Activated gamma-delta T cell treated with Interleukin-2 at 50 U/mL for 16 hours (primary cell): ENCODE results near the gene MLYCD.

Source experiments
- DNase-seq: peaks from one replicate; pipeline ENCODE4 v3.0.0-alpha.2; 2020

MLYCD gene

GRCh38 chr16:83899978-83900377 is 1.1 kb downstream of the MLYCD start:
- no peak for DNase-seq

DNA sequence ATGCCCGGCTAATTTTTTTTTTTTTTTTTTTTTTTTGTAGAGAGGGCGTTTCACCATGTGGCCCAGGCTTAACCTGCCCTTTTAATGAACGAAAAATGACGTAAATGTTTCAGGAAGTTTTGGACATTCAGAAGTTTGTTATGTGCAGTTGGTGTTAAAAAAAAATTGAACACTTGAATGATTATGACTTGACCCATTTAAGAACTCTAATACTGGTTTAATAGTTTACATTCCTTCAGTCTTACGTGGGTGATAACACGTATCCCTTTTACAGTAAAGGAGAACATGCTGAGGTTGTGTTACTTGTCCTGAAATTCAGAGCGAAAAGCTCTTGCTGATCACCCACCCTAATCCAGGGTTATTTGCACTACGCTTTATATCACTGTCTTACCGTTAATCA is 1.7 kb downstream of the MLYCD start:
- no peak for DNase-seq

DNA sequence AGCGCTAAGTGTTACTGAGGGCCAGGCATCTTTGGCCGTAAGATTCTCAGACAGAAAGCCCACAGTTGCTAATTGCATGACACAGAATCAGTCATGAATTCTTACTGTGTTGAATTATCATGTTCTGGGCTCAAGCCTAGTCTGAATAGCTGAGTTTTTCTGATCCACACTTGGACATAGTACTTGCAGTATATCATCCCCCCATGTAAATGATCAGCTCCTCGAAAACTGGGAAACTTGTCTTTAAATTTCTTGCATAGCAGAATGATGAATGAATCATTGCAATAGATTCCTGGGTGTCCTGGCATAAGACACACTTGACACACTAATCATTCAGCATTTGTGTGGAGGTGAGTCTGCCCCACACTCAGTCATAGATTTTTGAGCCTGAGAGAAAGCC is 2.2 kb downstream of the MLYCD start:
- no peak for DNase-seq

DNA sequence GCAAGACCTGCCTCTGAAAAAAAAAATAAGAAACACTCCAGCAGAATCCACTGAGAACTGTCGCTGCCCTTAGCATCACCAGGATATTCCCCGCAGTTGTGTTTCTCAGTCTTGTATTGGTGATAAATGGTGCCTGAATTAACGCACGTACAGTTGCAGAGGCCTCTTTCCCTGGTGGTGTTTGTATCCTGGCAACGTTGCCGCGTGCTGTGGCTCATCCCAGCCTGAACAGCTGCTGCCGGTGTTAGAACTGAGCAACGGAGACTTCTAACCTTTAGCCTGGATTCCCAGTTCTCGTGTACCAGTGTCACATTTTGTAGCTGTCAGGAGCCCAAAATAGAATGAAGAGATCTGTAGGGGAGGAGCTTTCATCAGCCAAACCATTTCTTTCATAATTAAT is 4.8 kb downstream of the MLYCD start:
- DNase-seq: no peak

DNA sequence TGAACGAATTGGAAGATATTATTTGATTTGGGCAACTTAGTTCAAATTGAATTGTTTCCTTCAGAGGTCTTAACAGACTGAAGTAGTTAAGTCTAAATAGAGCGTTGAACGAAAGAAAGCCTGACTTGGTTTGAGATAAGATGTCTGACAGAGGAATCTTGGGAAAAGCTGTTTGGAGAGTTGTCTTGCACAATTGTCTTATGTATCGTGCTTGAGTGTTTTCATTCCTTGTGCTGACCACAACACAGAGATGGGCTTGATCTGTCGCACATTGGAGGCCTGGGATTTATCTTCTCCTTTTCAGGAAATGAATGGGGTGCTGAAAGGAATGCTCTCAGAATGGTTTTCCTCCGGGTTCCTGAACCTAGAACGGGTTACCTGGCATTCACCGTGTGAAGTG is 7.8 kb downstream of the MLYCD start:
- no peak for DNase-seq

DNA sequence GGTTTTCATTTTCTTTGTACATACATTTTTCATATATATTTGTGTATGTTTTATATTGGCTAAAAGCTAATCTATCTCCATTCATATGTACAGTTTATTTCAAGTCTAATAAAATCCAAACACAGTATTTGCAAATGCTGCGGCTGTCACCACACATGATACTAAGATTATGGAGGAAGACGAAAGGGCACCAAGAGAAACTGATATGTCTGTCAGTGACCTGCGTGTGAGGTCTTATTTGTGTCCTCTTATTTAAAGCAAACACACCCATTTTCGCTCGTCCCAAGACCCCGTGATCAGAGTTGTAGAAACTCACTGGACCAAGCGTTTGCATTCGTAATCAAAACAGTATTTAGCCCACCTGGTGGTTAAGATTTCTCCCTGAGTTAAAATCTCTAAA is 8.2 kb downstream of the MLYCD start:
- DNase-seq: no peak

DNA sequence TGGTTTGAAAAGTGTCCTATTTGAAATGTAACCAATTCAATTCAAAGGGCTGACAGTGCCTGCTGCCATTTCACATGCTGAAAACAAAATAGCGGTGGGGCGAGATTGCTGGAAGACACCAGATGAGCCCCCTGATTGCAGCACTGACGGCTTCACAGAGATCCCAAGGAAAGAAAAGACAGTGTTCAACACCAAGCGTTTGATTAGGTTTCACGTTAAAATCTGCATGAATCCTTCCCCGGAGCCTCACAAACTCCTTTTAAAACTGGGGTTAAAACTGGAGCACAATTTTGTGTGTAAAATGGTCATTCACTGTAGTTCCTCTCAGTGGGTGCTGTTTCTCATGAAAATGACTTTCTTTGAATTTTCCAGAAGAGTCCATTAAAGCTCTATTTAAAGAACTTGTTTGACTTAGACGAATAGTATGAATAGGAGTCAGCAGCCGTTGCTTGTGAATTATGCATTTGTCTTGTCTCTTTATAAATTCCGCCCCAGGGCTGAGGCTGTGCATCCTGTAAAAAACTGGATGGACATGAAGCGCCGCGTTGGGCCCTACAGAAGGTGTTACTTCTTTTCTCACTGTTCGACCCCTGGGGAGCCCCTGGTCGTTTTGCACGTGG is 8.8 kb downstream of the MLYCD start:
- no peak for DNase-seq

DNA sequence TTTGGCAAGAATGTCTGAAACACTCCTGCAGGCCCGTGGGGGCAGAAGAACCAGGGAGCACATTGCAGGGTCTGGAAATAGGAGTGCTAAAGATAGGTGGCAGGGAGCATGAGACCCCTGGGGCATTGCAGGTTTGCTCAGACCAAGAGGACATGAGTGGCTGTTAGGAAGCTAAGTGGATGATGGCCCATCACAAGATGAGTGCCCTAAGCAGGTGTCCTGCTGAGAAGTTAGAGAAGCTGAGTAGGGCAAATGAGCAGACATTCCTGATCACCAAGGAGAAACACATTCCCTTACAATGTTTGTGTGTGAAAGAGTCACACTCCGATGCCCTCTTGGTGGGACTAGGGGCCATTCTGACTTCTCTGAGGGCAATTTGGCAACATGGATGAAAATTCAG is 9.9 kb downstream of the MLYCD start:
- no peak for DNase-seq

DNA sequence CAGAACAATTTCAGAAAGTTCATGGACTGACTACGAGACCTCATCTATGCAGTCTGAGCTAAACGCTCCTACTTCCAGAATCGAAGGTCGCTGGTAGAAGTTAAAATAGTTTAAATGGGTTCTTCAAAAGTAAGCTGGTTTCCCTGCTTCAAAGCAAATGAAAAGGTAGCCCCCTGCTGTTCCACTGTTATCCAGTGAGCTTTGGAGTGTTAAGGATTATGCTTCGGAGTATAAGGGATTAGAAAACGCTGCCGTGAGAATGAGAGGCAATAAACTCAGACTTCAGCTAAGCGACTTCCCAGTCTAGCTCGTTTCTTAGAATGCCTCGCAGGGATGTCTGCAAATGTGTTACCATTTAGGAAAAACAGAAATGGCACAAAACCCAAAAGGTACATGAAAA is 12.4 kb downstream of the MLYCD start:
- no peak for DNase-seq

GRCh38 chr16:83912519-83913244 is 13.8 kb downstream of the MLYCD start:
- DNase-seq: no peak

GRCh38 chr16:83913245-83913633 is 14.3 kb downstream of the MLYCD start:
- DNase-seq: no peak

GRCh38 chr16:83914091-83914710 is 15.3 kb downstream of the MLYCD start:
- no peak for DNase-seq

- DNase-seq: no peak
Observed at GRCh38 chr16:83915081-83915480, 16.2 kb downstream of the MLYCD start.

GRCh38 chr16:83915491-83915890 is 16.6 kb downstream of the MLYCD start:
- DNase-seq: no peak

DNA sequence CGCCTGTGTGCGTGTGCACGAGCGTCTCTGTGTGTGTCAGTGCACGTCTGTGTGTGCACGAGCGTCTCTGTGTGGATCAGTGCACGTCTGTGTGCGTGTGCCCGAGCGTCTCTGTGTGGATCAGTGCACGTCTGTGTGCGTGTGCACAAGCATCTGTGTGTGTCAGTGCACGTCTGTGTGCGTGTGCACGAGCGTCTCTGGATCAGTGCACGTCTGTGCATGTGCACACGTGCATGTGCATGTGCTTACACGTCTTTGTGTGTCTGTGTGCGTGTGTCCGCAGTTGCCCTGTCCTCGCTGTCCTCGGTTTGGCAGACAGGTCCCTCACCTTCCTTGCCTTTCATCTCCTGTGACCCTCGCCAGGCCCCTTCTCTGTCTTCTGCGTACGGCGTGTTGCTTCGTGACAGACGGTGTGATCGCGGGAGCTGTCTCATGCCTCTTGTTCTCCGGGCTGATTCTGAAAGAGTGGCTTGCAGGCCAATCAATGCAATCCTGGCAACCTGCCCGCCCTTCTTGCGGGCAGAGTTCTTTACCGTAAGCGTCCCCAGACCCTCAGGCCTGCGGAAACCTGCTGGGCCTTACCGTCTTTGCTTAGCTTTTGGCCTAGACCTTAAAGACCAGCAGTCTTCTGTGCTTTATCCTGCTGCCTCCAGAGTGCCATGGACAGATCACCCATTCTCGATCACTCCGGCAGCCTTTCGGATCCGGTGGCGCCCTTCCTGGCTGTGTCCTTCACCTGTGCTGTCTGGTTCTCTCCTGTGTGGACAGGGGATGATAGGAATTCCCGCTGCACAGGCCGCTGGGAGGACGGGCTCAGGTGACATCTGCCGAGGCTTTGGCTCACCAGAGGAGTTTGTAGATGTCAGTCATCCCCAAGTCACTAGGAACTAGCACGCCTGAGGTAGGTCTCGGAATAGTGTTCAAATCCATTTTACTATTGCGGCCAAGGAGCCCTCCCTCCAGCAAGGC is 18.5 kb downstream of the MLYCD start:
- no peak for DNase-seq

- no peak for DNase-seq
Observed at GRCh38 chr16:83920894-83921491, 22.1 kb downstream of the MLYCD start.

DNA sequence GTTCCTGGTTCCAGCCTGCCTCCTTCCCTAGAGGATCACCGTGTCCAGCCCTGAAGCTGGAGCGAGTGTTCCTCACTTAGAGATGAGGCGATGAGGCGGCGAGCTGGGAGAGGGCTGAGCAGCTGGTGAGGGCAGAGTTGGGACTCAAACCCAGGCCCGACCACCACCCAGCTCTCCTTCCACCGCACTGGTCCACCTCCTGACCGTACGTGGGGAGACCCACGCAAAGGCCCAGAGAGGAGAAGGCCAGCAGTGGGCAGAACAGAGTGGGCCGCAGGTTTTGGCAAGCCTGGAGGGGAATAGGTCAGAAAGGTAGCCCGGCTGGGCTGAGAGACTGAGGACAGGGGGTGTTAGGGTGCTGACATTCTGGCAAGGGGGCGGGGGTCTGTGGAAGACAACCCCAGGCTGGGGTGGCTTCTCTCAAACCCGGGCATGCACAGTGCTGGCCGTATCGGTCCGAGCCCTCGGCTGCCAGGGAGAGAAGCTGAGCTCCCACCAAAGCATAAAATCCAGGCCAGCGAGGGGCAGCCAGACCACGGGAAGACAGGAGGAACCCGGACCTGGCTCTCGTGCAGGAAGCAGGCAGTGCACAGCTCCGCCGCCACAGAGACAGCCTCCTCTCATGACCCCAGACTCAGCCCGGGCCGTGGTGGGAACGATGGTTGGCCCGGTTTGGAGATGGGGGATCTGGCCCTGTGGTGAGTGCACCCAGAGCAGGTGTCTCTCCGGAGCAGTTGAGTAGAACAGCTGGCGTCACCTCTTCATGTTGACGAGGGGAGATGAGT is 24.9 kb downstream of the MLYCD start:
- DNase-seq: no peak

DNA sequence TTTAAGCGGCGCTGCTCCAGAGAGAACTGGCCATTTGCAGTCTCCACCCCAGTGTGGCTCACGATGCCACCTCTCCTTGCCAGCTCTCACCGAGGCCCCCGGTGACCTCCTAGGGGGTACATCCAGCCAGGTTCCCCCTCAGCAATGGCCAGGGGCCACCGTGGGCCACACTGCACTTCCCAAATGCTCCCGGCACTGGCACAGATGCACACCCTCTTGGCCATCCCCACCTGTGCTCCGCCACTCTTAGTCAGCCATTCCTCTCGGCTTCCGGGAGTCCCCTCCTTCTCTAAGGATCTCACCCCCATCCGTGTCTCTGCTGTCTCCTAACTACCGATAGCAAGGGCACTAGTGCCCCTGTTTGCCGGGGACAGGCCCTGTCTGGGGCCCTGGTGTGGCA is 25.8 kb downstream of the MLYCD start:
- no peak for DNase-seq

GRCh38 chr16:83925095-83925905 is 26.4 kb downstream of the MLYCD start:
- DNase-seq: no peak

- no peak for DNase-seq
Observed at GRCh38 chr16:83925957-83926725, 27.2 kb downstream of the MLYCD start.
